Ureter (tissue), 1 donor: ENCODE measurements around the gene DLG2. TPM values are rescaled to one million over a fixed set of nuclear protein-coding genes. Genes with fewer than 3 reads are reported as not detected.

Experiments
- DNase-seq: peaks from one replicate; pipeline ENCODE4 v3.0.0-alpha.2; 2020; ENCODE audit warnings: low spot score
- total RNA-seq: library from RNA; stranded (reverse); gene quantifications from one replicate; pipeline ENCODE4 v1.2.4, GENCODE V29; 2023
- donor health status: DM: yes; HTN: yes; CAD: no.

DLG2 gene
- total RNA-seq, 1 donor from 2014 or later = 19.5 TPM

DNA sequence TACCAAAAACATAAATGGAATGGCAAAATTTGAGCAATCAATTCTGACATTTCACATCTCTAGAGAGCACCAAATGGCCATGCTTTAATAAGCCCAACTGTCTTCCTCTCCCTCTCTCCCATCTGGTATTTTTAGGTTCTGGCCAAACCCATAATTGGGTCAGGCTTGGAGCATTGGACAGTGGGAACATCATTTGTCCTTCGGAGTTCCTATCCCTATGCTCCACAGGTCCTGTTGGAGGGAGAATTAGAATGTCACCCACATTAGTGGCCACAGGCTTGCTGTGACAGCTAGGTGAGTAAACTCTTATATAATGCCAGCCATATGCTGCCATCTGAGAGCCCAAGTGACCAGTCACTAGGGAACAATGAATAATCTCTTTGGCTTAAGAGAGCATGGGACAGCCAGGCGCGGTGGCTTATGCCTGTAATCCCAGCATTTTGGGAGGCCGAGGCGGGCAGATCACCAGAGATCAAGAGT lies 2090.0 kb downstream of the DLG2 start:
- DNase-seq = no peak

DNA sequence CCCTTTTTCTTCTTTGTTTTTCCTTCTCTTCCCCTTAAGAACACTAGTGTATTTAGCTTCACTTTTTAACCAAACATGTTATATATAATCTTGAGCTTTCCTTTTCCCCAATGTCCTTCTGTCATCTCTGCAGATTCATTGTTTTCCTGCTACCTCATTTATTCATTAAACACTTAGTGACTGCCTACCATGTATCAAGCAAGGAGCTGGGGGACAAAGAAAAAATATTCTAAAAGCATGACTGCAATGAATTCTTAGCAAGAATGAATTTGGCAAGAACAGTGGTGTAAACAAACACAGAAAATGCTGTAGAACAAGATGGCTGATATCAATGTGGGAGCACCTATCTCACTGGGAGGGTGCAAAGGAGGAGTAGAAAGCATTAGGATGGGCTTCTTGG lies 2094.0 kb downstream of the DLG2 start:
- DNase-seq = no peak

DNA sequence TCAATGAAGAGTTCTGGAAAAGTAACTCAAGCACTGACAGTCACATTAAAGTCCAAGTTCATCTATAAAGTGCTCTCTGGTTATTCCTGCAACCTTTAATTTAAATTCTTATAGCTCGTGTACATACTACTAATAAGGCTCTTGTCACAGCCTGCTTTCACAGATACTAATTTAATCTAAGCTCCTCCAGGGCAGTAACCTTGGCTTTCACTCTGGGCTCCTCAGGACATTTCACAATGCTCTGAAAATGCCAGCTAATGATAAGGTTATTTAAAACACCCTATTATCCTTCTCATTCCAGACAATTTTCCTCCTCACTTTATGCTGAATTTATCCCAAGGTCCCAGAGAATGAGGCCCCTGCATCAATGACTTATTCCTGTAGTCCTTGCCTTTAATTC lies 2098.3 kb downstream of the DLG2 start:
- DNase-seq = no peak

DNA sequence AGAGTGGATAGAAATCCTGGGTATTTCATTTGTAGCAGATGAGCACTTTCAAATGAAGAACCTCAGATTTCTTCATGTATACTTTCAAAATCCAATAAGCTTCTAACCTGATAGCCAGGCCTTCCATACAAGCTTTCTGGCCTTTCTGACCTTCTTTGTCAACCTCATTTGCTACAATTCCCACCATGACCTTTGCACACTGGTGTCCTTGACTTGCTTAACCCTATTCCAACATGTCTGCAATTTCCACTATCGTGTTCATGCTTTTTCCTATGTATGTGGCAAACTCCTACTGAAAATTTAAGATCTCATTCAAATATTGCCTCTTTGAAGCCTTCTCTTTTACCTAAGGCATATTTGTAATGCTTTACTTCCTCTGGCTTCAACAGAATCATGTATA lies 2098.9 kb downstream of the DLG2 start:
- no peak for DNase-seq

DNA sequence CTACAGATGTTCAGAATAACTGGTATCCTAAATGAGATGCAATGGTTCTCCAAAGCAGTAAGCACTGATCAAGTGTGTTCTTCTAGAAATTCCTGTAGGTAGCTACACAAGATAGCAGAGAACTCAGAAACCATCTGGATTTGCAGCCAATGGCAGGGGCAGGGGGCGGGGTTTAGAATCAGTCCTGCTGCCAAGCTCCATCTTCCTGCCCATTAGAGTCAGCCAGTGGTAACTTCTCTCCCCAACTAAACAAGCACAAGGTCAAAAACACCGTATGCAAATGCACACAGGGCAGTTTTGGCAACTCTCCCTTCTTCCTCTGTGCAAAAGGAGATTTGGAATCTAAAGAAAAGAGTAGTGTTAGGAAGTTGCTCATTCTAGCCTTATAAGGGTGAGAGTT lies 2103.5 kb downstream of the DLG2 start:
- DNase-seq = no peak

DNA sequence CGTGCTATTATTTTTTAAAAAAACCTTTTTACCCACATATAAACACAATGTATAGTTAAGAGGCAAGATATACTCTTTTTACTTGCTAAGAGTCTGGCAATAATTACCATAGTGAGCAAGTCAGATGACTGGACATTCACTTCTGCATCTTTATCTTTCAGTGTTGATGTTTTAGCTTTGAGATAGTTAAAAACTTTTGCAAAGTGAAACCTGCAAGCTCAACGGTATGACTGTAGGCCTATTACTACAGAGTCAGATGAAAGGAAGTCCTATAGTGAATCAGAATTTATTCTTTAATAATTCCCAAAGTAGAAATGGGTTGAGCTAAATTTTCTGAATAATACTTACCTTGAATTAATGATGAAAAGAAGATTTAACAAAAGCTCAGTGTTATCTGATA lies 2104.2 kb downstream of the DLG2 start:
- no peak for DNase-seq

DNA sequence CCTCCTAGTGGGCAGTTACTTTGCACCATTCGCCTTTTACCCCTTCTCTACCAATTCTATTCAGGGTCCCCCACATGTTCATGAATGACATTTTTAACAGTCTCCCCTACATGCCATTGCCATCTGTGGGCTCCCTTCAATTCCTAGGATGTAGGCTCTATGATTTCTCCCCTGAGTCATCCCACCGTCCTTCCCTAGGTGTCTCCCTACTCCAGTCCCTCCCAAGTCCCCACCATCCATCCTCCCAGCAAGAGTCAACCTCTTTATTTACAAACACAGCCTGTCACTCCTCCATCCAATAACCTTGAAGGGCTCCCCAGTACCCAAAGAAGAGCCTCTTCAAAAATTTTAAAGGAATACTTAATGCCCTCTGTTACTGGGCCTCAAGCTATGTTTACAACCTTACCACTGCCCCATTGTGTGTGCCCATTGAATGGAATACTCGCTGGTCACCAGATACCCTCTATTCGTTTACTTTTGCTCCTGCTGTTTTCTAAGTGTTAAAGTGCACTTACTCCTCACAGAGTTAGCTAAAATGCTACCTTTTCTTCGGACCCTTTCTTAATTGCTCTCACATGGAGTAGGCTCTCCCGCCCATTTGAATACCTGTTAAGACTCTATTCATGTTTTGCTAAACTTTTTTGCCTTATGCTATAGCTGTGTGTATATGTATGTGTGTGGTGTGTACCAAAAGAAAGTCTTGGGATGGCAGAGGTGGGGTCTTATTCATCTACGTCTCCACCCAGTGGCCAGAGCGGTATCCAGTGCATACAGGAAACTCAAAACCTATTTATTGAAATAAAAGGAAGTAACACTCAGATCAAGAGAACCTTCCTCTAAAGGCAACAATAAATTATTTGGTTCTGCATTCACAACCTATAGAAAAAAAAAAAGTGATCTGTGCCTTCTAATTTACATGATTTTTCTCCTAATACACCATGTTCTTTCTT lies 2105.2 kb downstream of the DLG2 start:
- no peak for DNase-seq

DNA sequence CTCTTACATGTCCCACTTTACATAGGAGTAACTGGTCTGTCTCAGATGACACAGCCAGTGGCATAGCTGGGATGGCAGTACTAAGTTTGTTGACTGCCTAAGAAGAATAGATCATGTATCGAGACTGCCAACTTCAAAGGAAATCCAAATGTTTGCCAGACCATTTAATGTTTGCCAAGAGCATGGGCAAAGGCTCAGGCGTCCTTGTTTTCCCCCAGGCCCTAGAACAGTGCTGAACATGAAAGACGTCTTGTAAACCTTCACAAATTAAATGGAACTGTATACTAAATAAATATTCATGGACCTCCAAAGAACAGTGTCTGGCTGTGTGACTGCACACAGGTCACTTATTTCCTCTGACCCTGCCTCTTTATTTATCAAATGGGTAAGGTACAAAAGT lies 2106.3 kb downstream of the DLG2 start:
- no peak for DNase-seq

DNA sequence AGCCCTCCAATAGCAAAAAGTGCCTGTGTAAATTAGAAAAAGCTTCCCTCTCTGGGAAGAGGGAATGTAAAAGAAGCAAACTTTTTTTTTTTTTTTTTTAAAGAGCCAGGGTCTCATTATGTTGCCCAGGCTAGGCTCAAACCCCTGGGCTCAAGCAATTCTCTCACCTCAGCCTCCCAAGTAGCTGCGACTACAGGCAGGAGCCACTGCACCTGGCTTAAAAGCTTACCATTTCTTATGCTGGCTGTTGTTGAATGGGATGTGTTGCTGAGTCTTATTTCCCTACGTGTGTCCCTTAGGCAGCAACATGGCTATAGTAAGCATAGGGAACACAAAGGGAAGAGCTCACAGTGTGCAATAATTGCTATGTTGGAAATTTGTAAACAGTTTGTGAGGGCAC lies 2115.5 kb downstream of the DLG2 start:
- no peak for DNase-seq

DNA sequence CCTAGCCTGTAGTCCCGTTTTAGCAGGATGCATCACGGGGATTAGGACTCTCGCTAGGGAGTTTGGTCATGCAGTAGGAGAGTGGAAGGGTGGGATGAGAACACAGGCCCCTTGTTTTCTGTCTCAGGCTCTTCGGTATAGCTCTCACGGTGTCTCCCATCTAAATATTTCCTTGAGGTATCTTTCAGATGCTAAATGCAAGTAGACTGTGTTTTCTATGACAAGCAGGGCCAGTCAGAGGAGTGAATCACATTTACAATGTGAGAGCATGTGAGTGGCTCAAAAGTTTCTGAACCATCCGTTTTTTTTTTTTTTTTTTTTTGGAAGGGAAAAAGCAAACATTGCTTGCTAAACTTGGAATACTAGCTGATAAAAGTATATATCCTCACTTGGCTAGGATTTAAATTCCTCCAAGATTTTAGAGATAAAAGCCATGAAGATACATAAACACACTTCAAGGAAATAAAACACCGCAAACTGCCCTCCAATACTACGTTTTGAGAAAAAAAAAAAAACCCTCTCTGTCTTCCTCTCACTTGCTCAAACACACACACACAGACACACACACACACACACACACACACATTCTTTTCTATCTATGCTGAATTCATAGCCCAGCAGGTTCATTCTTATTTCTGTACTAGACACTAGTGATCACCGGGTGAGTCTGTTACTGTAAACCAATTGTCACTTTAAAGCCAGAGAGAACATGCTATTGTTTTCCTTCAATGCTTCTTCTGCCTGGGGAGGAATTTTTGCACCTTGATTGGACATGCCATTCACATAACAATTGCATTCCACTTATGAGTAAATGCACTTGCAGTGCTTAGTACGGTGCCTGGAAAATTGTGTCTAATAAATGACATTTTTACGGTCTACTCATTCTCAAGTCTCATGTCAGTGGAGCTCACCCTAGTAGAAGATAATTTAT lies 2116.3 kb downstream of the DLG2 start:
- DNase-seq = no peak

DNA sequence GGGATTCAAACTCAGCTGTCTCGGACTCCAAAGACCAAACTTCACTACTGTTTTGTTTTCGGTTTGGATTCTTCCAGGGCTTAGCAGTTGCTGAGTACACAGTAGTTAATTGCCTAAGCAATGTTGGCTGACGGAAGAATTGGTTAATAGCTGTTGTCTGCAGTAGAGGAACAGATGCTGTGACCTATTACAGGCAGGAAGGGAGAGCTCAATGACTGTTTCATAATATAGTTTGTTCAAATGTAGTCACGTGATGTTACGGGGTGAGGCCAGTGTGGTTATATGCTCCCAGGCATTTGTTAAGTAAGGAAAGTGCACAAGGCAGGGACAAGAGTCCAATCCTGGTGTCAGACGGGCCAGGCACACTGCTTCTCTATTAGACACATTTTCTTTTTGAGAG lies 2118.3 kb downstream of the DLG2 start:
- no peak for DNase-seq

DNA sequence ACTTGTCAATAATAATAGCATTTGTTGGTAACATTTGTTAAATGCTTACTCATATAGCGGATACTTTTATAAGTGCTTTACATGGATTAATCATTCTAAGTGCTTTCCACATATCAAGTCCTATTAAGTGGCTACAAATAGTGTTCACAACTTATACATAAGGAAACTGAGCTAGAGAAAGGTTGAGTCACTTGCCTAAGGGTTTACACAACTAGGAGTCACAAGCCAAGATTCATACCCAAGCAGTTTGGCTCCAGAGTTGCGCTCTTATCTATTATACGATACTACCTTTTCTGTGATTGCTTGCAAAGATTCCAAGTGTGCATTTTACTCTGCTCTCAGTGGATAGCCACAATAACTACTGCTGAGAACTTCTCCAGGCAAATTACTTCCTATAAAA lies 2125.1 kb downstream of the DLG2 start:
- no peak for DNase-seq

DNA sequence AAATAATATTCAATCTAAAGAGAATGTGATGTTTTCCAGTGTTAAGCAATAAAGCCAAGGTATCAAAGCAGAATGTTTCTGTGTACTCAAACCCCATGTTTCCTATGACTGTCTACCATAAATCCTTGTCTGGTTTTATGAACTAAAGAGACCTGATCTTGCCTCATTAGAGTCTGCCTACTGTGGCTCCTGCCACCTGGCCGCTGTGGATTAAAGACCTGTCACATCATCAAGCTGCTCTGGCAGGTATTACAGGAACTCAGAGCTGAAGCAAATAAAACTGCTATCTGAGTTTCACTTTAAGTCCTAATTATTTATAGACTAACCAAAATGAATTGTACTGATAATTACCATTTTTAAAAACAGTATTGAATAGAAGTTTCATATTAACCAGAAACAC lies 2133.2 kb downstream of the DLG2 start:
- DNase-seq = no peak

DNA sequence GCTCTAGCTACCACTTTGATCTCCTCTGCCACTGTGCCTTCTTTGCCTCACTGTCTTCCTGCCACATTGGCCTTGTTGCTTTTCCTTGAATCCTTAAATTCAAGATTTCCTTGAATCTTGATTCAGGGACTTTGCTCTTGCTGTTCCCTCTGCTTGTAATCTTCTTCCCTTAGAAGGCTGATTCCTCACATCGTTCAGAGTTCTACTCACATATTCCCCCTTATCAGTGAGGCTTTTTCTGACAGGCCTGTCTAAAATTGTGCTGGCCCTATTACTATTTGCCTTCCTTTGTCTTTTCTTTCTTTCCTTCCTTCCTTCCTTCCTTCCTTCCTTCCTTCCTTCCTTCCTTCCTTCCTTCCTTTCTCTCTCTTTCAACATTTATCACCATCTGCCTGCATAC lies 2134.1 kb downstream of the DLG2 start:
- DNase-seq = no peak

DNA sequence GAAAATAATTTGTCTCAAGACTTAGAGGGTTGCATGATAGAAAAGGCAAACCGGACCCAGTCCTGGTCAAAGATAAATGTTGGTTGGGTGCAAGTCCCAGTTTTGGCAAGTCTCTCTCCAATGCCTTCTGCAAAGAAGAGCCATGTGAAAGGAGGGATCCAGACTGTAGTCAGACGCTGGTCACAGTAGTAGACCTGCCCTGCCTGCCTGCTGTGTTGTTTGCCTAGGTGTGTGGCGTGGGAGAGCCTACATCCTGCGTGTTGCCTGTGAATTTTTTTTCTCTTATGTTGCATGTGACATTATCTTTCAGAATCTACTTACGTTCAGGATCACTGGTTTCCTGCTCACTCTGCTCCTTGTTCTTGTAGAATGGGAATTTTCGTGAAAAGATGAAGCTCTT lies 2143.3 kb downstream of the DLG2 start:
- no peak for DNase-seq

DNA sequence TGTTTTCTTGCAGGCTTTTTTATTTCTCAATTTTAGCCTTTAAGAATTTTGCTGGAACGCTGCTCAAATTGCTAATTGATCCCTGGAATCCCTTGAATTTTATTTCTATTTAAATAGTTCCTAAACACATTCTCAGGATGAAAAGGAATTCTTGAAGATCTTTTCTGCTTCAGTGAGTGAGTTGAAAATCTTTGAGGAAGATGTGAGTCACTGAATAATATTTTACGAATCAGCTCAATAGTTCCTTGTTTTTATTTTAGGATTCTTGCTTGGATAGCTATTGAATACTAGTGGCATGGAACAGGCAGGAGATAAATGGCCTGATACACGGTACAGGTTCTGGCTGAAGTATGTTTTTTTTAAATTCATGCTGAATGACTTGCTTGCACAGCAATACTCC lies 2146.3 kb downstream of the DLG2 start:
- no peak for DNase-seq

DNA sequence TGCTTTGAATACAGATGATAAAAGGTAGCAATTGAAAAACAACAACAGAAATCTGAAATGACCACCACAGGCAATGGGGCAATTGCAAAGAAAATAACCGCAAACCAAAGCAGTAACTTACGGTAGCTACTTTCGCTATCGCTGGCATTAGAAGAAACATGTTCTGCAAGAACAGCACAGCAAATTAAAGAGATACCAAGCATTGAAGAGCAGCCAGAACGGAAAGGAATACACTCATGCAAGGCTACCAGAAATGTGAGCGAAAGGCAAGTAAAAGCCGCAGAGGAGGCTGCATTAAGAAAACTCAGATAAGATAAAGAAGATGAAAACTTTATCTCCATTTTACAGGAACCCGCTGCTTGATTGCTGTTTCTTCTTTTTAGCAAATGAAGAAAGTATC lies 2146.9 kb downstream of the DLG2 start:
- no peak for DNase-seq

DNA sequence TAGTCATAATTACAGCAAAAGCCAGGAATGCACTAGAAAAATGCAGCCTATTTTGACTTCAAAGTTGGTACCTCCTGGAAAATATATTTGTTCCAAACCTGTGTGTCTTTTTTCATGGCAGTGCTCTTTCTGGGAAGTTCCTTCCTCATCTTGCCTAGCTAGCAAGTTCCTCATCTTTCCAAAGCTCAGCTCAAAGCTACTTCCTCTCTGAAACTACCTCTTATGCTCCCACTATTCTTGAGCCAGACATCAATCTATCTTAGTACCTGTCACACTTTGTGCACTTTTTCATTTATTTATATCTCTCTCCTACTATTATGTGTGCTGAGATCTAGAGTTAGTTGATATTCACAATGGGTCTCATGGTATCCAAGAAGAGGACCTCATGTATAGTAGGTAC lies 2149.4 kb downstream of the DLG2 start:
- no peak for DNase-seq

DNA sequence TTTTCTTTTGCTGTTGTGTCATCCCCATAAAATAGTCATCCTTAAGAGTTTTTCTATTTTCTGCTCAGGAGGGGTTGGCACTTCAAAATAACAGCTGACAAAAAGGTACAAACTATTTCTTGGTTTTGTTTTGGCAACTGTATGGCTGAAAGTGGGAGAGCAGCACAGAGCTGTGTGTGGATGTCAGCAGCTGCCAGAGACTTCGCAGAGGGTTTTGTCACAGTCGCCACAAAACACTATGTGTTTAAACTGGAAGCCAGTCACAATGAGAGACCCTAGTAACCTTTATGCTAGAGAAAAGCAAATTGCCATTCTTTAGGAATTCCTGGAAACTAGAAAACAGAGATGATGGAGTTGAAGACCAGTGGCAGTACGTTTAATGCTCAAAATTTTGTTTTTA lies 2151.4 kb downstream of the DLG2 start:
- no peak for DNase-seq

DNA sequence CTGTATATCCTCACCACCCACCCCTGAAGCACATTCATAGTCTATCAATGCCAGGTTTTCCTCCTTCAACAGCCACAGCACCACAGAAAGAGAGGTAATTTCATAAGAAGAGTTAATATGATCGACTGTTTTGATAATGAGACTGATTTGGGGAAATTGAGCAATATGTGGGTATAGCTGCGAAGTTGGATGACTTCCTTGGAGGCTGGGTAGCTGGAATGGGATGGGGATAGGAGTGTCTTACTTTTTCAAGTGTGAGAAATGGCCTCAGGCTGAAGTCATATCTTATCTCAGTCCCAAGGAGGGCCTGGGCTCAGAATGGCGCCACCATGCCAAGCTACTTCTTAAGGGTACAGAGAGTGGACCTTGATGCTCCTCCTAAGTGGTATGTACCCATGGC lies 2153.4 kb downstream of the DLG2 start:
- no peak for DNase-seq

DNA sequence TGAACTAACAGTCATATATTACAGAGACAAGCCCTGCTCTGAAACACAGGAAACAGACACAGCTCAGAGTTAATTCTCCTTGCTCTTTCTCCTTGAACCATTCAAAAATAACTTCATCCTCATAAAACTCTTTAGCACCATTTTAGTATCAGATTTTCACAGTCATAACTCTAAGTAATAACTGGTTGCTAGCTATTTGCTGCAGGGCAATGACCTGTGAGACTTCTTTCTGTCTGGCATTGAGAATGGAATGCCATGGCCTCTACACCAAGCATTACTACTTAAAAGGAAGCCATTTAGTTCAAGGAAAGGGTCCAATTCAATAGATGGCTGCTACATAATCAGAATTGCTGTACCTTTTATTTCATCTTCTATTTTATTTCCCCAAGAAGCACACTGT lies 2154.3 kb downstream of the DLG2 start:
- no peak for DNase-seq

DNA sequence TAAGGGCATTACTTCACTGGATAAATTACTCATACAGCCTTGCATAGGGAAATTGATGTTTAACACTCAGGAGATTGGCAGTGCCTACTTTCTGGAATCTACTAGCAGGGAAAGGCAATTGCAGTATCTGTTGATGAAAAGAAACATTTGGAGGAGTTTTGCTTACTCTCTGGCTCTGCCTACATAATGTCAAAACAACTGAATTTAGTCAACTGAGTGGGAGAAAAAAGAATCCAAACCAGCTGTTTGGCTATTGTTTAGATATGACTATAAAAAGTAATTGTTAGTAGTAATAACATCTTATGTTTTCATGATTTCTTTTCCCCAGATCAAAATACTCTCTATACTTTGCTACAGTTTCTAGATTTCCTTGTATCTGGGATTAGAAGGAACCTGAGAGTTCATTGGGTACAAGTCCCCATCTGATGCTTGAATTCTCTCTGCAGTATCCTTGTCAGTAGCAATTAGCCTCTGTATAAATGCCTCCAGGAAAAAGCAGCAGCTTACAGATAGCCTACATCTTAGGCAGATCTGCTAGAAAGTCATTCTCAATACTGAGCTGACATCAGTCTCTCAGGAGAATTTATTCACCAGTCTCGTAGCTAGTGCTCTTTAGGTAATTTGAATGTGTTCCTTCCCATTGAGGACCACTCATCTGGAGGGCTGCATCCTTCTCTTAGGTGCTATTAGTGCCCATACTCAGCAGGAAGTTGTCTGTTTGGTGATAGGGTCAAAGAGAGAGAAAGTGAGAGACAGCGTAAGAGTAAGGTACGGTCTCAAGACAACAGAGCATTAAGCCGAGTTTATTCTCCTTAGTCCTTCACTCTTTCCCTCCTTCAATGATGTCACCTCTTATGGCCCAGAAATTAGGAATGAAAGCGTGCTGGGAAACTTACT lies 2155.1 kb downstream of the DLG2 start:
- DNase-seq = no peak
